ENCODE data around the gene BDH1.

DNA sequence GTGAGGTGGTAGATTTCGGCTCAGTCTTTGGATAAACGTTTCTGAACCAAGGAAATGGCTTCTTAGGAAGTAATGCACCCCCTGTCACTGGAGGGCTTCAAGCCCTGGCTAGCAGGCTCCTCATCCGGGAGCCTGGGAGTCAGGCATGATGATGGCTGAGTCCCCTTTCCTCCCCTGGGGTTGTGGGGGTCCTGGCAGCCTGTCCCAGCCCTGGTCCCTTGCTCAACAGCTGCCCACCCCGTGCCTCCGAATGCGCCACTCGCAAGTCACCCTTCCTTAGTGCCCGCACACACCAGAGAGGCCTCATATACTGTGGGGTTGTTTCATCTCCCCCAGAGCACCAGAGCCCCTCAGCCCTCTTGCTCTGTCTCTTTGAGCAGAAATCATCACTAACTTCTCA lies 48.2 kb downstream of the BDH1 start:
- TF ChIP-seq, protein P1, sequence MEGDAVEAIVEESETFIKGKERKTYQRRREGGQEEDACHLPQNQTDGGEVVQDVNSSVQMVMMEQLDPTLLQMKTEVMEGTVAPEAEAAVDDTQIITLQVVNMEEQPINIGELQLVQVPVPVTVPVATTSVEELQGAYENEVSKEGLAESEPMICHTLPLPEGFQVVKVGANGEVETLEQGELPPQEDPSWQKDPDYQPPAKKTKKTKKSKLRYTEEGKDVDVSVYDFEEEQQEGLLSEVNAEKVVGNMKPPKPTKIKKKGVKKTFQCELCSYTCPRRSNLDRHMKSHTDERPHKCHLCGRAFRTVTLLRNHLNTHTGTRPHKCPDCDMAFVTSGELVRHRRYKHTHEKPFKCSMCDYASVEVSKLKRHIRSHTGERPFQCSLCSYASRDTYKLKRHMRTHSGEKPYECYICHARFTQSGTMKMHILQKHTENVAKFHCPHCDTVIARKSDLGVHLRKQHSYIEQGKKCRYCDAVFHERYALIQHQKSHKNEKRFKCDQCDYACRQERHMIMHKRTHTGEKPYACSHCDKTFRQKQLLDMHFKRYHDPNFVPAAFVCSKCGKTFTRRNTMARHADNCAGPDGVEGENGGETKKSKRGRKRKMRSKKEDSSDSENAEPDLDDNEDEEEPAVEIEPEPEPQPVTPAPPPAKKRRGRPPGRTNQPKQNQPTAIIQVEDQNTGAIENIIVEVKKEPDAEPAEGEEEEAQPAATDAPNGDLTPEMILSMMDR (IDR thresholded peaks at IDR 0.05) = no peak
- no peak for TF ChIP-seq POLR2A (IDR thresholded peaks at IDR 0.05)

Measured in Peyer's patch (tissue), 4 donors.